ENCODE measurements around the gene KRT24.

DNA sequence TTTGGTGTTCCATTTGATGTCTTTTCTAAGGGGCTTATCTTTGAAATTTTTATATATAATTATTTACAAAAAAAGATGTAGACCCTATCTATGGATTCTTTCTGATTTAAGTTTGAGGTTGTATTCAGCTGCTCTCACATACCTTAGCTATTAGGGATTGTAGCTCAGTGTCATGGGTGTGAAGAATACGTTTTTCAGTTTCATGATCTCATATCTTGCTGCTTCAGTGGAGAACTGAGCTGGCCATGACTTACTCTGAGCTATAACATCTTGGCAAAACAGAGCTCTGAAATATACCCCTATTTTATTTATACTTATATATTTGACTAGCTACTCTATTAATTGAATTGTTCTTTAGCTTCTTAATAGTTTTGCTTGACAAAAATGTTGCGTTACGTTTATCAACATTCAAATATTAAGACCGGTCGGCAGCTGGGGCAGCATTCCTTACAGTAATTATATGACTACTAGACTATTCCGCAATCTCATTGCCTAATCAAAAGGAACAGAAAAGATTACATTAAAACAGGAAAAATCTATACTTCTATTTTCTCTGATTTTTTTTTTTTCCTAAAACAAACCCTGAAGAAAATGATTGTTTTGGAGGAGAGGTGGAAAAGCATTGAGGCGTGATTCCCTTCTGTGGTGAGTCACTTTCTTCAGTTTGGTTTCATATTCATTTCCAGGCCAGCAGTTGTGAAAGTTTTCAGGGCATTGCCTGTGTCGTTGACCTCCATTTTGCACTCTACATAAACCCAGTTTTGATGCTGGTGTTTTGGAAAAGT, 24.1 kb upstream of the KRT24 start:
- TF ChIP-seq, protein P1, sequence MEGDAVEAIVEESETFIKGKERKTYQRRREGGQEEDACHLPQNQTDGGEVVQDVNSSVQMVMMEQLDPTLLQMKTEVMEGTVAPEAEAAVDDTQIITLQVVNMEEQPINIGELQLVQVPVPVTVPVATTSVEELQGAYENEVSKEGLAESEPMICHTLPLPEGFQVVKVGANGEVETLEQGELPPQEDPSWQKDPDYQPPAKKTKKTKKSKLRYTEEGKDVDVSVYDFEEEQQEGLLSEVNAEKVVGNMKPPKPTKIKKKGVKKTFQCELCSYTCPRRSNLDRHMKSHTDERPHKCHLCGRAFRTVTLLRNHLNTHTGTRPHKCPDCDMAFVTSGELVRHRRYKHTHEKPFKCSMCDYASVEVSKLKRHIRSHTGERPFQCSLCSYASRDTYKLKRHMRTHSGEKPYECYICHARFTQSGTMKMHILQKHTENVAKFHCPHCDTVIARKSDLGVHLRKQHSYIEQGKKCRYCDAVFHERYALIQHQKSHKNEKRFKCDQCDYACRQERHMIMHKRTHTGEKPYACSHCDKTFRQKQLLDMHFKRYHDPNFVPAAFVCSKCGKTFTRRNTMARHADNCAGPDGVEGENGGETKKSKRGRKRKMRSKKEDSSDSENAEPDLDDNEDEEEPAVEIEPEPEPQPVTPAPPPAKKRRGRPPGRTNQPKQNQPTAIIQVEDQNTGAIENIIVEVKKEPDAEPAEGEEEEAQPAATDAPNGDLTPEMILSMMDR (IDR thresholded peaks at IDR 0.05), result no peak
- no peak for TF ChIP-seq EP300 (IDR thresholded peaks at IDR 0.05)
- no peak for TF ChIP-seq POLR2A (IDR thresholded peaks at IDR 0.05)

Data from gastroesophageal sphincter (tissue), 3 donors.